ENCODE results near the gene TBC1D5. TPM values are rescaled to one million over a fixed set of nuclear protein-coding genes. Genes with fewer than 3 reads are reported as not detected.
"Not testable (repeated sequence)": the region's sequence is repeated elsewhere in the genome, so short reads cannot be mapped to it uniquely, and the experiment has no call there.

The TBC1D5 gene
- total RNA-seq, 1 donor from 2014 or later: 55.6 TPM

DNA sequence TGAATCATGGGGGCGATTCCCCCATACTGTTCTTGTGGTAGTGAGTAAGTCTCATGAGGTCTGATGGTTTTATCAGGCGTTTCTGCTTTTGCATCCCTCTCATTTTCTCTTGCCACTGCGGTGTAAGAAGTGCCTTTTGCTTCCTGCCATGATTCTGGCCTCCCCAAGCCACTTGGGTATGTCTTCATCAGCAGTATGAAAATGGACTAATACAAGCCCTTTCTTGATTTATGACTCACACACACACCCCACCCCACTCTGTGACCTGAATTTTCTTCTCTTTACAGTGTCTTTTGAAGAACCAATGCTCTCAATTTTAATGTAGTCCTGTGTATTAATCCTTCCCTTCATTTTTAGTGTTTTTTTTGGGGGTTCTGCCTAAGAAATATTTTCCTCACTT lies 612.9 kb downstream of the TBC1D5 start:
- no peak overlapping the region for H3K27ac Mint-ChIP-seq
- H3K4me3 Mint-ChIP-seq (ENCODE audit: low read depth): no peak overlapping the region
- H3K36me3 Mint-ChIP-seq (ENCODE audit: insufficient read depth): no peaks in the 10 kb centered on the region
- TF ChIP-seq, protein P1, sequence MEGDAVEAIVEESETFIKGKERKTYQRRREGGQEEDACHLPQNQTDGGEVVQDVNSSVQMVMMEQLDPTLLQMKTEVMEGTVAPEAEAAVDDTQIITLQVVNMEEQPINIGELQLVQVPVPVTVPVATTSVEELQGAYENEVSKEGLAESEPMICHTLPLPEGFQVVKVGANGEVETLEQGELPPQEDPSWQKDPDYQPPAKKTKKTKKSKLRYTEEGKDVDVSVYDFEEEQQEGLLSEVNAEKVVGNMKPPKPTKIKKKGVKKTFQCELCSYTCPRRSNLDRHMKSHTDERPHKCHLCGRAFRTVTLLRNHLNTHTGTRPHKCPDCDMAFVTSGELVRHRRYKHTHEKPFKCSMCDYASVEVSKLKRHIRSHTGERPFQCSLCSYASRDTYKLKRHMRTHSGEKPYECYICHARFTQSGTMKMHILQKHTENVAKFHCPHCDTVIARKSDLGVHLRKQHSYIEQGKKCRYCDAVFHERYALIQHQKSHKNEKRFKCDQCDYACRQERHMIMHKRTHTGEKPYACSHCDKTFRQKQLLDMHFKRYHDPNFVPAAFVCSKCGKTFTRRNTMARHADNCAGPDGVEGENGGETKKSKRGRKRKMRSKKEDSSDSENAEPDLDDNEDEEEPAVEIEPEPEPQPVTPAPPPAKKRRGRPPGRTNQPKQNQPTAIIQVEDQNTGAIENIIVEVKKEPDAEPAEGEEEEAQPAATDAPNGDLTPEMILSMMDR (IDR thresholded peaks at IDR 0.05; ENCODE audit: unreplicated experiment): no peak
- DNase-seq (ENCODE audit: low spot score, unreplicated experiment): no peak
- no peaks in the 10 kb centered on the region for H3K4me1 Mint-ChIP-seq (ENCODE audit: low read depth)
- no peaks in the 10 kb centered on the region for H3K9me3 Mint-ChIP-seq (ENCODE audit: low read depth)
- H3K27me3 Mint-ChIP-seq: no peaks in the 10 kb centered on the region

DNA sequence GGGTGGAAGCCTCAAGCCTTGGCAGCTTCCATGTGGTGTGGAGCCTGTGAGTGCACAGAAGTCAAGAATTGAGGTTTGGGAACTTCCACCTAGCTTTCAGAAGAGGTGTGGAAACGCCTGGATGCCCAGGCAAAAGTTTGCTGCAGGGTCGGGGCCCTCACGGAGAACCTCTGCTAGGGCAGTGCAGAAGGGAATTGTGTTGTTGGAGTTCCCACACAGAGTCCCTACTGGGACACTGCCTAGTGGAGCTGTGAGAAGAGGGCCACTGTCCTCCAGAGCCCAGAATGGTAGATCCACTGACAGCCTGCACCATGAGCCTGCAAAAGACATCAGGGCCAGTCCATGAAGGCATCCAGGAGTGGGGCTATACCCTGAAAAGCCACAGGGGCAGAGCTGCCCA lies 613.8 kb downstream of the TBC1D5 start:
- not testable (repeated sequence) for H3K9me3 Mint-ChIP-seq (ENCODE audit: low read depth); H3K4me1 Mint-ChIP-seq (ENCODE audit: low read depth); H3K27ac Mint-ChIP-seq; H3K27me3 Mint-ChIP-seq; H3K36me3 Mint-ChIP-seq (ENCODE audit: insufficient read depth); DNase-seq (ENCODE audit: low spot score, unreplicated experiment); H3K4me3 Mint-ChIP-seq (ENCODE audit: low read depth)

DNA sequence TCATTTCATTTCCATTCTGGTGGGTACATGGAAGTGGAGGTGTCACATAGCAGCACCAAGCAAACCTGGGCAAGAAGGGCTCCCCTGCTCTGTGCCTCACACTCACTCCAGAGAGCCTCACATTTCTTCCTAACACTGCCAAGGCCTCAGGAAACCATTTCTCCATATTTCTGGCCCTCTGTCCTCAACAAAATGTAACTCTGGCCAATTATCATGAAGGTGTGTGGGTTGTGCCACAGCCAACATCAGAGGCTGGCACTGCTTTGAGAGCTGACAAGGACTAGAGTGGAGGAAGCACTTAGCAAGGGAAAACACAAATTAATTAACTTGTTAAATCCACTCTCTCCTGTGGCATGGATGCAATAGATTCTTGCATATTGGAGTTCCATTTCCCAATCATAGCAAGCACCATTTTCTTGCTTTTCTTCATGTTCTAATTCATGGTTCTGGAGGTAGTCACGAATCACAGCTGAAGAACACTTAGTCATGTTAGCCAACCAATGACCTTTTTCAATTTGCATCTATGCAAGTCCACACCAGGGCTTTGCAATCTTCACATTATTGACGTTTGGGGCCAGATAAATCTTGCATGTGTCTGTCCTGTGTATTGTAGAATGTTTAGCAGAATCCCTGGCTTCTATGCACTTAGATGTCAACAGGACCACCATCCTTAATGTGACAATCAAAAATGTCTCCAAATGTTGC lies 616.5 kb downstream of the TBC1D5 start:
- TF ChIP-seq, protein P1 (IDR thresholded peaks at IDR 0.05; ENCODE audit: unreplicated experiment): no peak
- no peak for DNase-seq (ENCODE audit: low spot score, unreplicated experiment)

DNA sequence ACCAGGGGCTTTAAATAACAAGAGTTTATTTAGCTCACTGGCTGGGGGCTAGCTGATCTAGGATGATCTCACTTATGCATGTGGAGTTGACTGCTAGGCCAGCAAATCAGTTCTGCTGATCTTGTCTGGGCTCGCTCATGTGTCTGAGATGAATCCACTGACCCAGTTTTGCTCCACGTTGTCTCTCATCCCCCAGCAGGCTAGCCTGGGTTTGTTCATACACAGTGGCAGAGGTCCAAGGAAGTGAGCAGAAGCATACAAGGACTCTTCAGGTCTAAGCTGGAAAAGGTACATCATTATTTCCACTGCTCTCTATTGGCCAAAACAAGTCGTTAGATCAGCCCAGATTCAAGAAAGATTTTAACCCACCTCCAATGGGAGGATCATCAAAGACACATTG lies 619.7 kb downstream of the TBC1D5 start:
- Mint-ChIP-seq H3K27me3 (no peaks in the 10 kb centered on the region), H3K9me3 (ENCODE audit: low read depth) (peaks cover 3% of the 10 kb centered on the region), H3K36me3 (ENCODE audit: insufficient read depth) (no peaks in the 10 kb centered on the region), H3K27ac (no peak overlapping the region), H3K4me1 (ENCODE audit: low read depth) (no peaks in the 10 kb centered on the region), H3K4me3 (ENCODE audit: low read depth) (no peak overlapping the region)
- TF ChIP-seq, protein P1 (IDR thresholded peaks at IDR 0.05; ENCODE audit: unreplicated experiment): no peak
- no peak for DNase-seq (ENCODE audit: low spot score, unreplicated experiment)

More for the DNA sequence above, 616.5 kb downstream of the TBC1D5 start:
- Mint-ChIP-seq H3K36me3 (ENCODE audit: insufficient read depth) (no peaks in the 10 kb centered on the region), H3K4me3 (ENCODE audit: low read depth) (no peak overlapping the region), H3K9me3 (ENCODE audit: low read depth) (peaks cover 3% of the 10 kb centered on the region), H3K27me3 (no peaks in the 10 kb centered on the region), H3K4me1 (ENCODE audit: low read depth) (no peaks in the 10 kb centered on the region), H3K27ac (no peak overlapping the region)

DNA sequence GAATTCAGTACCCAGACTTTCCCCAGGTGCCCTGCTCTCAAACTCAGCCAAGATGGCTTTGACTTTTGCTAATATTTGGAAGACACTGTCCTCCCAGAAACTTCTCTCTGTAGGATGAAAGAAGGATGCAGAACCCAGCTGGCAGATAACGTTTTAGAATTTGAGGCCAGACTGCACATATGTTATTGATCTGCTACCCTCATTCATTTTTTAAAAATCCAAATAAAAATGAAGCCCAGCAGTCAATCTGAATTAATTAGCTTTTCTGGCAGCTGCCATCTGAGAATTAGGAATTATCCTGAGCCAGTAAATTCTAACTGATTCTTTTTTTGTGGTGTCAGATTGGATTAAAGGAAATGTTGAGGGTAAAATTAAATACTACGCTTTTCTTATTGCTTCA lies 621.1 kb downstream of the TBC1D5 start:
- Mint-ChIP-seq H3K4me3 (ENCODE audit: low read depth) (no peak overlapping the region), H3K4me1 (ENCODE audit: low read depth) (no peaks in the 10 kb centered on the region), H3K27ac (no peak overlapping the region), H3K36me3 (ENCODE audit: insufficient read depth) (no peaks in the 10 kb centered on the region), H3K27me3 (no peaks in the 10 kb centered on the region), H3K9me3 (ENCODE audit: low read depth) (peaks cover 3% of the 10 kb centered on the region)
- no peak for DNase-seq (ENCODE audit: low spot score, unreplicated experiment)
- TF ChIP-seq, protein P1 (IDR thresholded peaks at IDR 0.05; ENCODE audit: unreplicated experiment): no peak

DNA sequence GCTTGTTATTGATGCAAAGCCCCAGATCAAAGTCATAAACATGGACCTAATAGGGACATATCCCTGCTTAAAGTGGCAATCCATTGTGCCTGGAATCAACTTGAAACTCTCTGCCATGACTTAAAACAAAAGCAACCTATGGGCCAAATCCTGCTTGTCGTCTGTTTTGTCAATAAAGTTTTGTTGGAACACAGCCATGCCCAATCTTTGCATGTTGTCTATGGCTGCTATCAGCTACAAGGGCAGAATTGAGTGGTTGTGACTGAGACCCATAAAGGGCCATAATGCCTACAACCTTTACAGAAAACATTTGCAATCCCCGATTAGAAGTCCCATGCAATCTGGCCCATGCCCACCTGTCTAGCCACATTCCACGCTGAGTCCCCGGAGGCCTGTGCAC lies 622.3 kb downstream of the TBC1D5 start:
- TF ChIP-seq, protein P1 (IDR thresholded peaks at IDR 0.05; ENCODE audit: unreplicated experiment): no peak
- Mint-ChIP-seq H3K36me3 (ENCODE audit: insufficient read depth) (no peaks in the 10 kb centered on the region), H3K9me3 (ENCODE audit: low read depth) (peaks cover 3% of the 10 kb centered on the region), H3K4me3 (ENCODE audit: low read depth) (no peak overlapping the region), H3K27me3 (no peaks in the 10 kb centered on the region), H3K4me1 (ENCODE audit: low read depth) (no peaks in the 10 kb centered on the region), H3K27ac (no peak overlapping the region)
- DNase-seq (ENCODE audit: low spot score, unreplicated experiment): no peak
